Choroid plexus epithelial cell (primary cell): ENCODE measurements around the gene MAP4K5.

Source experiments
- DNase-seq: peaks from one replicate; pipeline ENCODE4 v3.0.0-alpha.2; 2010; ENCODE audit warnings: low read depth
- H3K4me3 ChIP-seq: 2 replicates; pipeline ENCODE4 v1.5.1; 2011; ENCODE audit warnings: low read depth, mild to moderate bottlenecking, control low read depth, low read length, moderate library complexity
- CTCF ChIP-seq: conservative IDR thresholded peaks from 2 replicates; pipeline ENCODE4 v1.5.1; 2011; ENCODE audit warnings: low read depth, mild to moderate bottlenecking, control low read depth, inconsistent platforms, low read length, moderate library complexity

The MAP4K5 gene

GRCh38 chr14:50396631-50397389, 135.6 kb downstream of the MAP4K5 start, which contains the start of gene CDKL1:
Gene CDKL1, minus strand, starts transcription at chr14:50396881. Its CDS starts 1,013 bp downstream, at chr14:50395868.
- TF ChIP-seq CTCF: no peak
- peak within 1 kb of the TSS; percentile 63 for H3K4me3 ChIP-seq
- DNase-seq: peak; percentile 68

- DNase-seq: no peak
- peak overlapping the region; percentile 63 for H3K4me3 ChIP-seq
- no peak for TF ChIP-seq CTCF
Observed at GRCh38 chr14:50395448-50395847, 136.9 kb downstream of the MAP4K5 start.

GRCh38 chr14:50394713-50395112, 137.7 kb downstream of the MAP4K5 start:
- TF ChIP-seq CTCF: no peak
- no peak for DNase-seq
- no peak overlapping the region for H3K4me3 ChIP-seq

GRCh38 chr14:50389668-50390441, 142.5 kb downstream of the MAP4K5 start:
- no peak for TF ChIP-seq CTCF
- DNase-seq: no peak
- no peak overlapping the region for H3K4me3 ChIP-seq

- H3K4me3 ChIP-seq: no peak overlapping the region
- DNase-seq: no peak
- TF ChIP-seq CTCF: no peak
Observed at GRCh38 chr14:50388256-50388931, 144.0 kb downstream of the MAP4K5 start.

- H3K4me3 ChIP-seq: no peak overlapping the region
- TF ChIP-seq CTCF: no peak
- no peak for DNase-seq
Observed at GRCh38 chr14:50387548-50387947, 144.8 kb downstream of the MAP4K5 start.
